PC-9 (cell line): ENCODE data around the gene ZCCHC14.

ENCODE experiments used
- EZH2 ChIP-seq: fragments of 200-600 bp; sonication (generic); IDR thresholded peaks from 2 replicates; pipeline ENCODE4 v1.8.0; 2017; ENCODE audit warnings: antibody characterized with exemption, low read depth
- TF ChIP-seq, protein P1 (sequence below): fragments of 200-600 bp; sonication (generic); conservative IDR thresholded peaks from 2 replicates; pipeline ENCODE4 v1.6.1; 2017; ENCODE audit warnings: mixed run types, antibody characterized with exemption, mild to moderate bottlenecking, moderate library complexity

DNA sequence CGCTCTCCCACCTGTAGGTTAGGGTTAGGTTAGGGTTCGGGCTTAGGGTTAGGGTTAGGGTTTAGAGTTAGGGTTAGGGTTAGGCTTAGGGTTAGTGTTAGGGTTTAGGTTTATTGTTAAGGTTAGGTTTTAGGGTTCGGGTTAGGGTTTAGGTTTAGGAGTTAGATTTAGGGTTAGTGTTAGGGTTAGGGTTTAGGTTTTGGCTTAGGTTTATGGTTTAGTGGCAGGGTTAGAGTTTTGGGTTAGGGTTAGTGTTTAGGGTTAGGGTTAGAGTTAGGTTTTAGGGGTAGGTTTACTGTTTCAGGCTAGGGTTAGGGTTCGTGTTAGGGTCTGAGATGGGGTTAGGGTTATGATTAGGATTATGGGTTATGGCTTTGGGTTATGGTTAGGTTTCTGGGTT, 31.6 kb upstream of the ZCCHC14 start:
- TF ChIP-seq, protein P1, sequence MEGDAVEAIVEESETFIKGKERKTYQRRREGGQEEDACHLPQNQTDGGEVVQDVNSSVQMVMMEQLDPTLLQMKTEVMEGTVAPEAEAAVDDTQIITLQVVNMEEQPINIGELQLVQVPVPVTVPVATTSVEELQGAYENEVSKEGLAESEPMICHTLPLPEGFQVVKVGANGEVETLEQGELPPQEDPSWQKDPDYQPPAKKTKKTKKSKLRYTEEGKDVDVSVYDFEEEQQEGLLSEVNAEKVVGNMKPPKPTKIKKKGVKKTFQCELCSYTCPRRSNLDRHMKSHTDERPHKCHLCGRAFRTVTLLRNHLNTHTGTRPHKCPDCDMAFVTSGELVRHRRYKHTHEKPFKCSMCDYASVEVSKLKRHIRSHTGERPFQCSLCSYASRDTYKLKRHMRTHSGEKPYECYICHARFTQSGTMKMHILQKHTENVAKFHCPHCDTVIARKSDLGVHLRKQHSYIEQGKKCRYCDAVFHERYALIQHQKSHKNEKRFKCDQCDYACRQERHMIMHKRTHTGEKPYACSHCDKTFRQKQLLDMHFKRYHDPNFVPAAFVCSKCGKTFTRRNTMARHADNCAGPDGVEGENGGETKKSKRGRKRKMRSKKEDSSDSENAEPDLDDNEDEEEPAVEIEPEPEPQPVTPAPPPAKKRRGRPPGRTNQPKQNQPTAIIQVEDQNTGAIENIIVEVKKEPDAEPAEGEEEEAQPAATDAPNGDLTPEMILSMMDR, result no peak
- TF ChIP-seq EZH2, result no peak
